Ascending aorta (tissue), 2 donors: ENCODE data around the gene CLSTN1. TPM values are rescaled to one million over a fixed set of nuclear protein-coding genes. Genes with fewer than 3 reads are reported as not detected.

Experiments used
- DNase-seq, 2 donors: peaks; one replicate each; pipeline ENCODE4 v3.0.0-alpha.2; 2019; ENCODE audit warnings: low spot score in 2 of 2
- H3K27ac ChIP-seq, 2 donors: fragments of 200-600 bp; sonication (generic); one replicate each; pipeline ENCODE4 v1.5.1; 2016 to 2017; ENCODE audit warnings: mild to moderate bottlenecking in 1 of 2
- H3K27me3 ChIP-seq: fragments of 200-600 bp; sonication (generic); one replicate; pipeline ENCODE4 v1.5.1; 2017
- H3K36me3 ChIP-seq, 2 donors: fragments of 200-600 bp; sonication (generic); one replicate each; pipeline ENCODE4 v1.5.1; 2016
- H3K4me1 ChIP-seq, 2 donors: fragments of 200-600 bp; sonication (generic); one replicate each; pipeline ENCODE4 v1.5.1; 2016 to 2017; ENCODE audit warnings: mild to moderate bottlenecking in 1 of 2
- H3K4me3 ChIP-seq, 2 donors: fragments of 200-600 bp; sonication (generic); one replicate each; pipeline ENCODE4 v1.5.1; 2016 to 2017; ENCODE audit warnings: mild to moderate bottlenecking in 1 of 2
- H3K9me3 ChIP-seq, 2 donors: fragments of 200-600 bp; sonication (generic); one replicate each; pipeline ENCODE4 v1.5.1; 2016
- intact Hi-C: fragments of 100-400 bp; cut with DNase I; formaldehyde crosslinking; loops from one replicate; pipeline ENCODE4 v1.15.1; 2023
- total RNA-seq: library from RNA; depleted of rRNA; stranded (reverse); fragments of >200 nt; gene quantifications from one replicate; pipeline ENCODE4 v1.1.0, GENCODE V29; 2016
- TF ChIP-seq, protein P1 (sequence below), 3 experiments: fragments of 200-600 bp in 2 of 3; fragments of 450-650 bp in 1 of 3; sonication (generic) in 2 of 3; IDR thresholded peaks; one replicate each; pipeline ENCODE4 v1.5.1; 2016 to 2019; ENCODE audit warnings: antibody characterized with exemption in 3 of 3, mild to moderate bottlenecking in 1 of 3, moderate library complexity in 1 of 3

Gene CLSTN1
- total RNA-seq, 1 donor from 2014 or later: 84.6 TPM

DNA sequence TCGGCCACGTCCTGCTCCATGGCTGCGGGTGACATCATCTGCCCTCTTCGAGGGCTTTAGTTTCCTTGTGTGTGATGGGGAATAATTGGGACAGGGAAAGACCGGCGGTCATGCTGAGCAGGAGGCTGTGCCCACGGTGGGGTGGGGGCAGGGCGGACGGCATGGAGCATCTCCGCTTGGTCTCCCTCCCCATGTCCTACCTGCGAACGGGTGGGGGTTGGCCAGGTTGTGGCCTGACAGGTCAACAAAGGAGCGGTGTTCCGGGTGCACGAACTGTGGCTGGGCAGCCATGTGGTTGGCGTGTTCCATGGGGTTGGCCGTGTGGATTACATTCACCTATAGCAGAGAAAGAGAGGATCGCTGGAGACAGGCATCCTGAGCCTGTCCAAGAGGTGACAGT lies 92.2 kb downstream of the CLSTN1 start:
- intact Hi-C loops: no loop called here
- H3K4me3 ChIP-seq: no peak overlapping the region
- DNase-seq: no peak
- H3K36me3 ChIP-seq: peaks cover 76 to 97% of the 10 kb centered on the region in 2 donors
- H3K27ac ChIP-seq: no peak overlapping the region
- H3K27me3 ChIP-seq: no peaks in the 10 kb centered on the region
- H3K9me3 ChIP-seq: no peaks in the 10 kb centered on the region
- no peaks in the 10 kb centered on the region for H3K4me1 ChIP-seq
- TF ChIP-seq, protein P1, sequence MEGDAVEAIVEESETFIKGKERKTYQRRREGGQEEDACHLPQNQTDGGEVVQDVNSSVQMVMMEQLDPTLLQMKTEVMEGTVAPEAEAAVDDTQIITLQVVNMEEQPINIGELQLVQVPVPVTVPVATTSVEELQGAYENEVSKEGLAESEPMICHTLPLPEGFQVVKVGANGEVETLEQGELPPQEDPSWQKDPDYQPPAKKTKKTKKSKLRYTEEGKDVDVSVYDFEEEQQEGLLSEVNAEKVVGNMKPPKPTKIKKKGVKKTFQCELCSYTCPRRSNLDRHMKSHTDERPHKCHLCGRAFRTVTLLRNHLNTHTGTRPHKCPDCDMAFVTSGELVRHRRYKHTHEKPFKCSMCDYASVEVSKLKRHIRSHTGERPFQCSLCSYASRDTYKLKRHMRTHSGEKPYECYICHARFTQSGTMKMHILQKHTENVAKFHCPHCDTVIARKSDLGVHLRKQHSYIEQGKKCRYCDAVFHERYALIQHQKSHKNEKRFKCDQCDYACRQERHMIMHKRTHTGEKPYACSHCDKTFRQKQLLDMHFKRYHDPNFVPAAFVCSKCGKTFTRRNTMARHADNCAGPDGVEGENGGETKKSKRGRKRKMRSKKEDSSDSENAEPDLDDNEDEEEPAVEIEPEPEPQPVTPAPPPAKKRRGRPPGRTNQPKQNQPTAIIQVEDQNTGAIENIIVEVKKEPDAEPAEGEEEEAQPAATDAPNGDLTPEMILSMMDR (IDR thresholded peaks at IDR 0.05): no peak

- H3K36me3 ChIP-seq: peaks cover 73 to 93% of the 10 kb centered on the region in 2 donors
- no peaks in the 10 kb centered on the region for H3K27me3 ChIP-seq
- no peak overlapping the region for H3K27ac ChIP-seq
- no peak for DNase-seq
- TF ChIP-seq, protein P1 (IDR thresholded peaks at IDR 0.05): no peak
- no peaks in the 10 kb centered on the region for H3K9me3 ChIP-seq
- H3K4me3 ChIP-seq: no peak overlapping the region
- intact Hi-C loops: no loop called here
- no peaks in the 10 kb centered on the region for H3K4me1 ChIP-seq
Measured at GRCh38 chr1:9731051-9731537, 92.7 kb downstream of the CLSTN1 start.

DNA sequence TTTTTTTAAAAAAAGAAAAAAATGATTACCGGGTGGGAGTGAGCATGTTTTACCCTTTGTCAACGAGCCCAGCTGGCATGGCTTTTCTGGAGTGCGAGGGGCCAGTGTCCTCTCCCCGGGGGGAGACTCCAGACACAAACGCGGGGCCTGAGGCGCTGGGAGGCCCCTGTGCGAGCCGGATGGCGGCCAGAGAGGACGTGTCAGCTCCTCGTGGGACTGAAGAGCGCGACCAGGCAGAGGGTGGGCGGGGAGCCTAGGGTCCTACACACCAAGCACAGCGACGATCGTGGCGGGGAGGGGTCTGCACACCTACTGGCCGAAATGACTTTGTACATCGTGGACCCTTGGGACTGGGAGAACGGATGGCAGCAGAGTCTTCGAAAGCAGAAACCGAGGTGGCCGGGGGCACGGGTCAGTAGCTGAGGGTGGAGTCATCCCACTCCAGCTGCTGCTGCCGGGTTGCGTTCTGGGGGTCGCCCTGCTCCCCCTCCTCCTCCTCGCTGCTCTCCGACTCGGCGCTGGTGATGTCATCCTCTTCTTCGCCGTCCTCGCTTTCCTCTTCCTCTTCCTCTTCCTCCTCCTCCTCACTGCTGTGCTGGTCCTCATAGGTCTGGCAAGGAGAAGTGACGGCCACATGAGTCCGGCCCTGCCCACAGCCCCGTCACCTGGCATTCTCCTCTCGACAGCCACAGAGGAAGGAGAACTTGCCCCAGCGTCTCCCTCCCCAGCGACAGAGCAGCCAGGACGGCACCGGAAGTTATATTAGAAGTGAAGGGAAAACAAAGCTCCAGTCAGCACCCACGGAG lies 93.5 kb downstream of the CLSTN1 start:
- Histone ChIP-seq H3K4me3 (no peak overlapping the region), H3K36me3 (peaks cover 65 to 85% of the 10 kb centered on the region in 2 donors), H3K27ac (no peak overlapping the region), H3K9me3 (no peaks in the 10 kb centered on the region), H3K27me3 (no peaks in the 10 kb centered on the region), H3K4me1 (no peaks in the 10 kb centered on the region)
- intact Hi-C loops: no loop called here
- TF ChIP-seq, protein P1 (IDR thresholded peaks at IDR 0.05): no peak
- peak in 1 of 2 donors; percentile 35 for DNase-seq

DNA sequence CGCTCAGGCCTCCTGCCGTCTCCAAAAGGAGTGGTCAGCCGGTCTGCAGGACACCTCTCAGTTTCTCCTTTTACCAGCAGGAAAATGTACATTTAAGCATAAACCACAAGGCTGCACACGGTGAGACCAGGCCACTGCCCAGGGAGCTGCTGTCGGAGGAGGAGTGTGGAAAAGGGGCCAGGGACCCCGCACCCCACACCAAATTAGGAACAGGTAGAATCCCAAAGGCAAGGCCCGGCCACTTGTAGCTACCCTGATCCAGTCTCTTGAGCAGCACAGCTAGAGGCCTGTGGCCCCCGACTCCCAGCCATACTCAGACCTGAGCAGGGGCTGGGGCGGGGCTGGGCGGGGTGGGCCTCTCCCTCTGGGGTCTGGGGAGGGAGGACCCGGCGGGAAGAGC lies 94.2 kb downstream of the CLSTN1 start:
- H3K4me1 ChIP-seq: no peaks in the 10 kb centered on the region
- H3K36me3 ChIP-seq: peaks cover 62 to 81% of the 10 kb centered on the region in 2 donors
- no peak for DNase-seq
- intact Hi-C loops: no loop called here
- H3K9me3 ChIP-seq: no peaks in the 10 kb centered on the region
- no peak overlapping the region for H3K4me3 ChIP-seq
- TF ChIP-seq, protein P1 (IDR thresholded peaks at IDR 0.05): no peak
- H3K27me3 ChIP-seq: no peaks in the 10 kb centered on the region
- H3K27ac ChIP-seq: no peak overlapping the region

DNA sequence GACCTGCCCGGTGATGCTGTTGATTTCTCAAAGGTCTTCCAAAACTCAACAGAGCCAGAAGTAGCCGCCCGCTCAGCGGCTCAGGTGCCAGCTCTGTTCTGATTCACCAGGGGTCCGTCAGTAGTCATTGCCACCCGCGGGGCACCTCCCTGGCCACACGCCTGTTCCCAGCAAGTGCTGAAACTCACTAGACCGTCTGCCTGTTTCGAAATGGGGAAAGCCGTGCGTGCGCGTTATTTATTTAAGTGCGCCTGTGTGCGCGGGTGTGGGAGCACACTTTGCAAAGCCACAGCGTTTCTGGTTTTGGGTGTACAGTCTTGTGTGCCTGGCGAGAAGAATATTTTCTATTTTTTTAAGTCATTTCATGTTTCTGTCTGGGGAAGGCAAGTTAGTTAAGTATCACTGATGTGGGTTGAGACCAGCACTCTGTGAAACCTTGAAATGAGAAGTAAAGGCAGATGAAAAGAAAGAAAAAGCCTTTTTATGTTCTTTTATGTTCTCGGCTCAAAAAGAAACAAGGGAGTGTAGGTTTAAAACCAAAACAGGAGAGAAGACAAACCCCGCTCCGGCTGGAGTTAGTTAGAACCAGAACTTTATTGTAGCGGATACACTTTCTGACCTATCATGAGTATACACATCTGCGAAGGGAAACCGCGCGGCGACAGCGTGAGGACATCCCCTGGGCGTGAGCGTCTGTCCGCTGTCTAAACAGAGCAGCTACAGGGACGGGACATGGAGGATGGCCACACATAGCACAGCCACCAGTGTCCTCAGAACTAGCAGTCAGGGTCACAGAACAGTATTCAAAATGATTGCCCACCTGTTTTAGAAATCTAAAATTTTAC lies 95.1 kb downstream of the CLSTN1 start:
- peaks cover 61 to 81% of the 10 kb centered on the region in 2 donors for H3K36me3 ChIP-seq
- DNase-seq: no peak
- H3K4me3 ChIP-seq: no peak overlapping the region
- no peaks in the 10 kb centered on the region for H3K9me3 ChIP-seq
- H3K27me3 ChIP-seq: no peaks in the 10 kb centered on the region
- intact Hi-C loops: no loop called here
- TF ChIP-seq, protein P1 (IDR thresholded peaks at IDR 0.05): no peak
- H3K4me1 ChIP-seq: no peaks in the 10 kb centered on the region
- H3K27ac ChIP-seq: no peak overlapping the region
